Neural cell (in vitro differentiated cells): ENCODE results near the gene RNF32. TPM values are rescaled to one million over a fixed set of nuclear protein-coding genes. Genes with fewer than 3 reads are reported as not detected.

Experiments
- H2AFZ ChIP-seq: fragments of 200-600, 300-800 bp; sonication (generic), shearing (Covaris generic); 2 replicates; pipeline ENCODE4 v1.6.0; 2014; ENCODE audit warnings: low read depth, mild to moderate bottlenecking, antibody characterized with exemption, low read length, moderate library complexity
- H3F3A ChIP-seq: fragments of 200-600 bp; shearing (Covaris generic); 2 replicates; pipeline ENCODE4 v1.6.1; 2016; ENCODE audit warnings: mild to moderate bottlenecking, moderate library complexity, mixed read lengths, antibody characterized with exemption, low read length; ENCODE audit not compliant: insufficient read depth, poor library complexity, severe bottlenecking
- H3K27ac ChIP-seq: fragments of 200-600, 300-800 bp; sonication (generic), shearing (Covaris generic); 2 replicates; pipeline ENCODE4 v1.5.1; 2014; ENCODE audit warnings: mild to moderate bottlenecking, low read length, moderate library complexity
- H3K27me3 ChIP-seq: fragments of 300-800, 200-600 bp; sonication (generic), shearing (Covaris generic); 2 replicates; pipeline ENCODE4 v1.6.0; 2014; ENCODE audit warnings: mild to moderate bottlenecking, low read depth, low read length, moderate library complexity; ENCODE audit not compliant: insufficient read depth
- H3K36me3 ChIP-seq: fragments of 300-800, 200-600 bp; sonication (generic), shearing (Covaris generic); 2 replicates; pipeline ENCODE4 v1.5.1; 2014; ENCODE audit warnings: mild to moderate bottlenecking, antibody characterized with exemption, low read length, moderate library complexity; ENCODE audit not compliant: insufficient read depth
- H3K4me2 ChIP-seq: fragments of 300-800, 200-600 bp; sonication (generic), shearing (Covaris generic); 2 replicates; pipeline ENCODE4 v1.6.0; 2014; ENCODE audit warnings: mild to moderate bottlenecking, low read length
- H3K4me3 ChIP-seq: fragments of 300-800, 200-600 bp; sonication (generic), shearing (Covaris generic); 2 replicates; pipeline ENCODE4 v1.5.1; 2014; ENCODE audit warnings: mild to moderate bottlenecking, low read length, moderate library complexity
- H3K79me2 ChIP-seq: fragments of 200-600 bp; shearing (Covaris generic); replicated peaks from 2 replicates; pipeline ENCODE4 v1.6.0; 2014; ENCODE audit warnings: mild to moderate bottlenecking, low read length, moderate library complexity; ENCODE audit not compliant: insufficient read depth
- H3K9ac ChIP-seq: fragments of 300-800, 200-600 bp; sonication (generic), shearing (Covaris generic); 2 replicates; pipeline ENCODE4 v1.6.1; 2016; ENCODE audit warnings: mild to moderate bottlenecking, low read length, mixed read lengths
- H3K9me2 ChIP-seq: fragments of 200-600 bp; shearing (Covaris generic); 2 replicates; pipeline ENCODE4 v1.6.1; 2016; ENCODE audit warnings: mild to moderate bottlenecking, low read length, mixed read lengths; ENCODE audit not compliant: insufficient read depth
- H3K9me3 ChIP-seq: fragments of 200-600, 300-800 bp; sonication (generic), shearing (Covaris generic); 2 replicates; pipeline ENCODE4 v1.6.1; 2016; ENCODE audit warnings: mild to moderate bottlenecking, mixed run types, low read length, moderate library complexity, mixed read lengths
- H4K20me1 ChIP-seq: fragments of 200-600 bp; shearing (Covaris generic); 2 replicates; pipeline ENCODE4 v1.6.1; 2016; ENCODE audit warnings: mild to moderate bottlenecking, mixed run types; ENCODE audit not compliant: insufficient read depth
- CTCF ChIP-seq: fragments of 450-650 bp; IDR thresholded peaks from 2 replicates; pipeline ENCODE4 v1.5.1; 2014; ENCODE audit warnings: antibody characterized with exemption, mild to moderate bottlenecking, moderate library complexity; ENCODE audit not compliant: poor library complexity, severe bottlenecking
- EP300 ChIP-seq: fragments of 450-650 bp; conservative IDR thresholded peaks from 2 replicates; pipeline ENCODE4 v1.6.1; 2014; ENCODE audit warnings: antibody characterized with exemption, mild to moderate bottlenecking, moderate library complexity; ENCODE audit not compliant: poor library complexity, severe bottlenecking
- EZH2 ChIP-seq: fragments of 200-600, 300-800 bp; shearing (Covaris generic), sonication (generic); IDR thresholded peaks from 2 replicates; pipeline ENCODE4 v1.6.1; 2014; ENCODE audit warnings: antibody characterized with exemption, low read length, borderline replicate concordance, mild to moderate bottlenecking; ENCODE audit not compliant: insufficient read depth, poor library complexity, severe bottlenecking
- MXI1 ChIP-seq: fragments of 450-650 bp; conservative IDR thresholded peaks from 2 replicates; pipeline ENCODE4 v1.6.1; 2014; ENCODE audit warnings: antibody characterized with exemption, mild to moderate bottlenecking; ENCODE audit not compliant: poor library complexity, severe bottlenecking
- POLR2AphosphoS5 ChIP-seq: IDR thresholded peaks from 2 replicates; pipeline ENCODE4 v1.6.1; 2012
- RAD21 ChIP-seq: fragments of 450-650 bp; conservative IDR thresholded peaks from 2 replicates; pipeline ENCODE4 v1.6.1; 2014; ENCODE audit warnings: antibody characterized with exemption, mild to moderate bottlenecking, moderate library complexity
- REST ChIP-seq: IDR thresholded peaks from 2 replicates; pipeline ENCODE4 v1.6.1; 2012; ENCODE audit warnings: borderline replicate concordance
- SMC3 ChIP-seq: fragments of 450-650 bp; conservative IDR thresholded peaks from 2 replicates; pipeline ENCODE4 v1.6.1; 2014; ENCODE audit warnings: antibody characterized with exemption, mild to moderate bottlenecking, moderate library complexity; ENCODE audit not compliant: poor library complexity
- TAF1 ChIP-seq: IDR thresholded peaks from 2 replicates; pipeline ENCODE4 v1.6.1; 2012; ENCODE audit warnings: low read depth
- polyA plus RNA-seq: library from polyadenylated mRNA; depleted of rRNA; stranded (reverse); fragments of >200 nt; gene quantifications from 2 replicates; pipeline ENCODE4 v1.2.3, GENCODE V29; 2014

RNF32 gene
- polyA plus RNA-seq, 1 donor from 2014 or later = 2.6 TPM

- no peaks in the 10 kb centered on the region for H3K79me2 ChIP-seq
- no peaks in the 10 kb centered on the region for H3K27me3 ChIP-seq
- H3K36me3 ChIP-seq = no peaks in the 10 kb centered on the region
- no peak overlapping the region for H3K27ac ChIP-seq
- no peaks in the 10 kb centered on the region for H3F3A ChIP-seq
- H3K9me3 ChIP-seq = peaks cover 3% of the 10 kb centered on the region
- H3K9ac ChIP-seq = no peak overlapping the region
- H3K4me3 ChIP-seq = no peak overlapping the region
- no peak overlapping the region for H3K4me2 ChIP-seq
- no peak for TF ChIP-seq RAD21
- TF ChIP-seq EP300 = no peak
- TF ChIP-seq POLR2AphosphoS5 = no peak
- TF ChIP-seq SMC3 = no peak
- TF ChIP-seq EZH2 = no peak
- TF ChIP-seq MXI1 = no peak
- TF ChIP-seq REST = no peak
- TF ChIP-seq CTCF = no peak
- no peak for TF ChIP-seq TAF1
- H4K20me1 ChIP-seq = no peaks in the 10 kb centered on the region
- no peaks in the 10 kb centered on the region for H3K9me2 ChIP-seq
- H2AFZ ChIP-seq = no peak overlapping the region
These were observed 62.6 kb downstream of the RNF32 start for GRCh38 chr7:156703209-156703608.

- TF ChIP-seq SMC3 = no peak
- no peak for TF ChIP-seq EZH2
- no peak for TF ChIP-seq TAF1
- TF ChIP-seq CTCF = no peak
- no peak for TF ChIP-seq RAD21
- no peak for TF ChIP-seq REST
- no peak for TF ChIP-seq POLR2AphosphoS5
- no peak for TF ChIP-seq EP300
- TF ChIP-seq MXI1 = no peak
- no peaks in the 10 kb centered on the region for H3K36me3 ChIP-seq
- no peaks in the 10 kb centered on the region for H3K79me2 ChIP-seq
- H3K9me2 ChIP-seq = no peaks in the 10 kb centered on the region
- no peak overlapping the region for H3K4me2 ChIP-seq
- no peaks in the 10 kb centered on the region for H3F3A ChIP-seq
- no peaks in the 10 kb centered on the region for H4K20me1 ChIP-seq
- H3K27ac ChIP-seq = no peak overlapping the region
- no peak overlapping the region for H2AFZ ChIP-seq
- H3K27me3 ChIP-seq = no peaks in the 10 kb centered on the region
- H3K9ac ChIP-seq = no peak overlapping the region
- no peak overlapping the region for H3K4me3 ChIP-seq
- H3K9me3 ChIP-seq = peaks cover 3% of the 10 kb centered on the region
These were observed 63.4 kb downstream of the RNF32 start for GRCh38 chr7:156703773-156704482.
